HG03108 (cell line): ENCODE measurements around the gene NUP50.

Experiments used
- ATAC-seq: cut with Tn5 transposase; IDR thresholded peaks from one replicate; pipeline ENCODE4 v1.9.1; 2021; ENCODE audit warnings: moderate library complexity; ENCODE audit not compliant: unreplicated experiment

NUP50 gene

GRCh38 chr22:45163451-45164269 is at the start of gene NUP50:
TSS of gene NUP50 (plus strand) at chr22:45163925. CDS start at chr22:45168178, 4,253 bp downstream.
- peak; percentile 74 for ATAC-seq

DNA sequence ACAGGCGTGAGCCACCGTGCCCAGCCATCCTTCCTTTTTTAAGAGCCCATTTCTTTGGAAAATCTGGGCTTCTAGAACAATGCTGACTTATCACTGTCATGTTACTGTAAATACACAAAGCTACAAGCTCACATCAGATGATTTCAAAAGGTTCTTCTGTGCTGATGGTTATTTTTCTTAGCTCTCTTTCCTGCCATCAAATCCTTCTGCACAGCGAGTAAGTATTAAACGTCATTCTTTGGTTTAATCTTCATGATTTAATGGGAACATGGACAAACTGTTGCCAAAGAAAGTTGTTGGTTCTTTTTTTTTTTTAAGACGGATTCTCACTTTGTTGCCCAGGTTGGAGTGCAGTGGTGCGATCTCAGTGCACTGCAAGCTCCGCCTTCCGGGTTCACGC is 43.3 kb upstream of the NUP50 start:
- ATAC-seq, result no peak

GRCh38 chr22:45120931-45121330 is 42.8 kb upstream of the NUP50 start:
- ATAC-seq, result no peak

- no peak for ATAC-seq
Observed at GRCh38 chr22:45124176-45124847, 39.4 kb upstream of the NUP50 start.

- no peak for ATAC-seq
Observed at GRCh38 chr22:45125188-45125587, 38.5 kb upstream of the NUP50 start.

GRCh38 chr22:45127866-45128265 is 35.9 kb upstream of the NUP50 start:
- no peak for ATAC-seq

DNA sequence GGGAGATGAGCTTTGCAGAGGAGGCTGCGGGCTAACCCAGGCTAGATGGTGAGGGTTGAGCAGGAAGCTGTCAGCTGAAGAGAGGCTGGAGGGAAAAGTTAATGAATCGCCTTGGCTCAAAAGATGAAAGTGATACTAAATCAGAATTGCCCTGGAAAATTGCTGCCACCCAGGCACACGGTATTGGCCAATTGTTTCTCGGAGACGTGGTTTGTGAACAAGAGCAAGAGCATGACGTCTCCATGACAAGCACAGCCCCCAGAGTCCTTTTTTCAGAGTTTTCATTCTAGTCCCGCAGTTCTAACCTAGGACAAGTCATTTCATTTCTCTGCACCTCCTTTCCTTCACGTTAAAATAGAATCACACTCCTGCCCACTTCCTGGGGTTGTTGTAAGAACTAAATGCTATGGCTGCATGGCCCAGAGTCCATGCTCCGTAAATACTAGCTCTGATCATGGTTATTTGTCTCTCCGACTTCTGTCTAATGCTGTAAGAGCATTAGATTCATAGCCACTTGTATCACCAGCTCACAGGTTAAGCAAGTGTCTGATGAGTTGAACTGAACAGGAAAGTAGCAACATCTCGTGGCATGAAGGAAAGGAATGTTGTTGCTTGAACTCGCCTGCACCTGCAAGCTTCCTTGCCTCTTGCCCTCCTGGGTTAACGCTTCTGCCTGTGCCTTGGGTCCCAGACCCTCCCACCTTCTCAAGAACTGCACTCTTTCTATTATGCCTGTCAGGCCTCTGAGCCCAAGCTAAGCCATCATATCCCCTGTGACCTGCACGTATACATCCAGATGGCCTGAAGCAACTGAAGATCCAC is 33.8 kb upstream of the NUP50 start:
- no peak for ATAC-seq

DNA sequence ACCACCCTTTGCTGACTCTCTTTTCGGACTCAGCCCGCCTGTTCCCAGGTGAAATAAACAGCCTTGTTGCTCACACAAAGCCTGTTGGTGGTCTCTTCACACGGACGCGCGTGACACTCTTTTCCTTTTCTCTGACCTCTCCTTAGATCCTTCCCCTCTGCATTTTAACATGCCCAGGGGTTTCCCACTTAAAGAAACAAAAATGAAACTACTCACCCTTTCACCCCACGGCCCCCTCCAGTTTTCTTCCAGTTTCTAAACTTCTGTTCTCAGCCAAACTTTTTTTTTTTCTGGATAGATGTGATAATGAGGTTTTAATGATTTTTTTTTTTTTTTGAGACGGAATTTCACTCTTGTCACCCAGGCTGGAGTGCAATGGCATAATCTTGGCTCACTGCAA is 32.8 kb upstream of the NUP50 start:
- no peak for ATAC-seq

DNA sequence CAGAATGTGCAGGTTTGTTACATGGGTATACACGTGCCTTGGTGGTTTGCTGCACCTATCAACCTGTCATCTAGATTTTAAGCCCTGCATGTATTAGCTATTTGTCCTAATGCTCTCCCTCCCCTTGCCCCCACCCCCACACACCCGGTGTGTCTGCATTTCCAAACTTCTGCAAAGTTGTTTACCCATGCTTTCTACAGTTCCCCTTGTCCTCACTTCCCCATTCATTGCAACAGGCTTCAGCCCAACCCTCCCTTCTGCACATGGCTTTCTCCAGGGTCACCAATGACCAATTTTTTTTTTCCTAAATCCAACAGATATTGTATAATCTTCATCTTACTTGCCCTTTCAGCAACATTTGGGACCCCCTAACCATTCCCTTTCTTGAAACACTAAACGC is 32.0 kb upstream of the NUP50 start:
- ATAC-seq, result no peak

GRCh38 chr22:45134313-45134712 is 29.4 kb upstream of the NUP50 start:
- ATAC-seq, result no peak

DNA sequence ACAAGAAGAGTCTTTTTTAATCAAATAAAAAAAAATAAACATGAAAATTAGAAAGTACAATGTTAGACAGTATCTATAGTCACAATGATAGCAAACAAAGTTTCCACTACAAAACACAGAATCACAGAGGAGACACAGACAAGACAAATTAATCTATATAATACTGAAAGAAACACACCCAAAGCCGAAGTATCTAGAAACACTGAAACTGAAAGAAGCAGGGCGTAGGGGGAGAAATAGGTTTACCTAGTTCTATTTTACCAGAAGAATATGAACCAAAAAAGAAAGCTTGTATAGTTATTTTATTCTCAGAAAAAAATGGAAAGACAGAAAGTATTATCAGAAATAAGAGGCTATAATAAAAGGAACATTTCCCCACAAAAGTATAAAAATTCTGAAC is 27.1 kb upstream of the NUP50 start:
- no peak for ATAC-seq

- no peak for ATAC-seq
Observed at GRCh38 chr22:45139693-45140092, 24.0 kb upstream of the NUP50 start.

DNA sequence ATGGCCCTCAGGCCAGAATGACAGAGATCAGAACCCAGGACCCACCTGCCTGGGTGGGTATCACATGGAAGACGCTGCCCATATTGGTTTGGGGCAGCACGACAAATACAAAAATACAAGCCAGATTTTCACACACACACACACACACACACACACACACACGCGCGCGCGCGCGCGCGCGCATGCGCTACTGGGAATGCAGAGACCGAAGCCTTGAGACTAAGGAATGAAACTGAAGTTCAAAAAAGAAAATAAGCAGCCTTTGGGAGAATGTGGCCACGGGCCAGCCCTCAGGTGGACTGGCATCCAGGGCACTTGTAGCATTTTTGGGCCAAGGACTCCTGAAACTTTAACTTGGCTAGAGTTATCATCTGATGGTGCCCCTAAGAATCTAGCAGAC is 21.3 kb upstream of the NUP50 start:
- no peak for ATAC-seq

DNA sequence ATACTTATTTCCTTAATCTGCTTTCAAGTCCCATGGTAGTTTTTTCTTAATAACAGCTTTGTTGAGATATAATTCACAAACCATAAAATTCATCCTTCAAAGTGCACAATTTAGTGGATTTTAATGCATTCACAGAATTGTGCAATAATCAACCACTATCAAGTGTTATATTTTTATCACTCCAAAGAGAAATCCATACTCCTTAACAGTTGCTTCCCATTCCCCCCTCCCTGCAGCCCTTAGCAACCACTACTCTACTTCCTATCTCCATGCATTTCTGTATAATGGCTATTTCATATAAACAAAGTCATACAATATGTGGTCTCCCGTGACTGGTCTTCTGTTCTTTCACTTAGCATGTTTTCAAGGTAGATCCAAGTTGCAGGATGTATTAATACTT is 18.8 kb upstream of the NUP50 start:
- ATAC-seq, result no peak

DNA sequence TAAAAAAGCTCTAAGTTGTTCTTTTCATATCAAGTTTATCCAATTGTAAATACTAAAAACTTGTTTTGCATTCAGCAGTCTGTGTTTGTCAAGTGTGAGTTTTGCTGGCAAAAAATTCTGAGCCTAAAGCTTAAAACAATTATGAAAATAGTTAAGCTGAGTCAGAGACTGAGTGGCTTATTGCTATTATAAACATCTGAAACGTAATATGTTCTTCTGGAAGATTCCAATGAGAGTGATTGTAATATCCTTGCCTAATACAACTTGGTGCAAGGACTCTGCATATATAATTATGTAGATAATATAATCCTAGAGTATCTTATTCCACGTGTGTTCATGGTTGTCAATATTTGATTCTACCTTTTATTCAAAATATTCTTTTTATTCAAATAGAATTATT is 14.1 kb upstream of the NUP50 start:
- ATAC-seq, result no peak

DNA sequence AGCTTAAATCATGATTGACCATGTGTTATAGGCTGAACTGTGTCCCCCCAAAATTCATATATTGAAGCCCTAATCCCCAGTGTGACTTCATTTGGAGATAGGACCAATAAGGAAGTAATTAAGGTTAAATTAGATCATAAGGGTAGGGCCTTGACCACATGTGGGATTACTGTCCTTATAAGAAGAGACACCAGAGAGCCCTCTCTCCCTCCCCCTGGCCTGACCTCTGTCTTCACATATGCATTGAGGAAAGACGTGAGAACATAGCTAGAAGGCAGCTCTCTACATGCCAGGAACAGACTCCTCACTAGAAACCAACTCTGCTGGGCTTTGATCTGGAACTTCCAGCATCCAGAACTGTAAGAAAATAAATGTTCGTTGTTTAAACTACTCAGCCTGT is 13.6 kb upstream of the NUP50 start:
- no peak for ATAC-seq

GRCh38 chr22:45151503-45151902 is 12.2 kb upstream of the NUP50 start:
- no peak for ATAC-seq

GRCh38 chr22:45154383-45154782 is 9.3 kb upstream of the NUP50 start:
- no peak for ATAC-seq

DNA sequence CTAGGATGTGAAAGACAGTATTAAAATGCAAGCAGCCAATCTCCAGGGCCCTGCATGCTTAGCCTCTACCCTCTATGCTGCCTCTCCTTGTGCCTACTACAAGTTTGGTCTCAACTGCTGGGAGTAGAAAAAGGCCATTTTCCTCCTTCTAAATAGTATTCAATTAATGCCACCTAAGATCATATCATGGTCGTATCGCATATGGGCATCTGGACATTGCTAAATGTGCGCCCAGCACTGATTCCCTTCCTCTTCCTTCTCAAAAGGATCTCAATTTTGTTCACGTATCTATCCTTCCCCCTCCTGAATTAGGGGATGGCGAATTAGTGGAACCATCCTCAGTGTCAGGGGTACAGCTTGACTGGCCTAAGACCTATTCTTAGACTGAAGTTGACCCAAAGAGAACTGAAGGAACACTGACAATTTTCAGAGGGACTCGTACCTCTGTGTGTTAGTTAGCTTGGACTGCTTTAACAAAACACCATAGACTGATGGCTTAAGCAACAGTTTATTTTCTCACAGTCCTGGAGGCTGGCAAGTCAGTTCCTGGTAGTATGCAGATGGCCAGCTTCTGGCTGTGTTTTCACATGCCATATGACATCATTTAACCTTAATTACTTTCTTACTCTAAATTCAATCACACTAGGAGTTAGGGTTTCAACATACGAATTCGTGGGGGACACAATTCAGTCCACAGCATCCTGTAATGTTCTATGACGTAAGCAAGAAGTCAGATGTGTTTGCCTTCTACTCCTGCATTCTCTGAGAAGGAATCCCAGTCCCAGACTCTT is 8.5 kb upstream of the NUP50 start:
- no peak for ATAC-seq

GRCh38 chr22:45157907-45158306 is 5.8 kb upstream of the NUP50 start:
- no peak for ATAC-seq
